HepG2 (cell line): ENCODE results near the gene AP1M2. TPM values are rescaled to one million over a fixed set of nuclear protein-coding genes. Genes with fewer than 3 reads are reported as not detected.

Experiments used
- ATF1 ChIP-seq: IDR thresholded peaks from 2 replicates; pipeline ENCODE4 v1.6.1; 2016; ENCODE audit warnings: mild to moderate bottlenecking, control low read depth
- CBX1 ChIP-seq: IDR thresholded peaks from one replicate; pipeline ENCODE4 v1.6.1; 2016; ENCODE audit warnings: antibody characterized with exemption, low read depth
- E2F1 ChIP-seq: sonication (generic); formaldehyde crosslinking; IDR thresholded peaks from 2 replicates; pipeline ENCODE4 v1.5.0; 2020; ENCODE audit warnings: missing genetic modification reagents
- FOXM1 ChIP-seq: sonication (generic); formaldehyde crosslinking; IDR thresholded peaks from 2 replicates; pipeline ENCODE4 v1.5.0; 2020; ENCODE audit warnings: missing genetic modification reagents
- HMG20B ChIP-seq: conservative IDR thresholded peaks from 2 replicates; pipeline ENCODE4 v1.6.1; 2016; ENCODE audit warnings: missing genetic modification reagents, missing compliant biosample characterization
- HOXA7 ChIP-seq: sonication (generic); formaldehyde crosslinking; IDR thresholded peaks from 2 replicates; pipeline ENCODE4 v1.8.1; 2022; ENCODE audit warnings: mild to moderate bottlenecking, missing genetic modification reagents, moderate library complexity
- IKZF1 ChIP-seq: fragments of 450-650 bp; IDR thresholded peaks from 2 replicates; pipeline ENCODE4 v1.7.1; 2016
- KLF13 ChIP-seq: sonication (generic); formaldehyde crosslinking; IDR thresholded peaks from 2 replicates; pipeline ENCODE4 v1.4.0; 2020; ENCODE audit warnings: mild to moderate bottlenecking, missing genetic modification reagents
- MTA3 ChIP-seq: sonication (generic); formaldehyde crosslinking; IDR thresholded peaks from 2 replicates; pipeline ENCODE4 v1.4.0; 2020; ENCODE audit warnings: missing genetic modification reagents
- MYNN ChIP-seq: sonication (generic); formaldehyde crosslinking; IDR thresholded peaks from 2 replicates; pipeline ENCODE4 v1.4.0; 2020; ENCODE audit warnings: mild to moderate bottlenecking, low read depth, missing genetic modification reagents
- RAD51 ChIP-seq: fragments of 450-650 bp; IDR thresholded peaks from 2 replicates; pipeline ENCODE4 v1.6.1; 2016; ENCODE audit warnings: borderline replicate concordance
- SAFB2 ChIP-seq: sonication (generic); formaldehyde crosslinking; IDR thresholded peaks from 2 replicates; pipeline ENCODE4 v1.5.1; 2020; ENCODE audit warnings: missing genetic modification reagents, low read depth, mild to moderate bottlenecking, borderline replicate concordance
- SMAD1 ChIP-seq: sonication (generic); formaldehyde crosslinking; IDR thresholded peaks from 2 replicates; pipeline ENCODE4 v1.4.0; 2020; ENCODE audit warnings: missing genetic modification reagents, low read depth, mild to moderate bottlenecking, borderline replicate concordance
- TRIM24 ChIP-seq: sonication (generic); formaldehyde crosslinking; IDR thresholded peaks from 2 replicates; pipeline ENCODE4 v1.8.0; 2022; ENCODE audit warnings: mild to moderate bottlenecking, missing genetic modification reagents
- YEATS2 ChIP-seq: sonication (generic); formaldehyde crosslinking; IDR thresholded peaks from 2 replicates; pipeline ENCODE4 v1.4.0; 2020; ENCODE audit warnings: missing genetic modification reagents, borderline replicate concordance
- ZFAT ChIP-seq: sonication (generic); formaldehyde crosslinking; conservative IDR thresholded peaks from 2 replicates; pipeline ENCODE4 v1.8.1; 2023; ENCODE audit warnings: missing genetic modification reagents, inconsistent platforms
- ZFP36L2 ChIP-seq: sonication (generic); formaldehyde crosslinking; IDR thresholded peaks from 2 replicates; pipeline ENCODE4 v1.4.0; 2020; ENCODE audit warnings: missing genetic modification reagents
- ZMAT5 ChIP-seq: sonication (generic); formaldehyde crosslinking; IDR thresholded peaks from 2 replicates; pipeline ENCODE4 v1.5.0; 2020; ENCODE audit warnings: mild to moderate bottlenecking, low read depth, missing genetic modification reagents, borderline replicate concordance
- ZNF205 ChIP-seq: IDR thresholded peaks from 2 replicates; pipeline ENCODE4 v1.6.1; 2018; ENCODE audit warnings: missing biosample characterization, missing genetic modification reagents
- ZNF251 ChIP-seq: sonication (generic); formaldehyde crosslinking; IDR thresholded peaks from 2 replicates; pipeline ENCODE4 v1.9.0; 2021; ENCODE audit warnings: mild to moderate bottlenecking, missing genetic modification reagents
- ZNF33B ChIP-seq: sonication (generic); formaldehyde crosslinking; IDR thresholded peaks from 2 replicates; pipeline ENCODE4 v1.5.1; 2020; ENCODE audit warnings: mild to moderate bottlenecking, missing genetic modification reagents
- ZNF432 ChIP-seq: sonication (generic); formaldehyde crosslinking; IDR thresholded peaks from 2 replicates; pipeline ENCODE4 v1.5.0; 2020; ENCODE audit warnings: missing genetic modification reagents, mild to moderate bottlenecking, borderline replicate concordance
- ZNF564 ChIP-seq: sonication (generic); formaldehyde crosslinking; IDR thresholded peaks from 2 replicates; pipeline ENCODE4 v1.8.1; 2023; ENCODE audit warnings: mild to moderate bottlenecking, missing genetic modification reagents
- ZNF678 ChIP-seq: sonication (generic); formaldehyde crosslinking; IDR thresholded peaks from 2 replicates; pipeline ENCODE4 v1.4.0; 2020; ENCODE audit warnings: mild to moderate bottlenecking, missing genetic modification reagents
- ZNF749 ChIP-seq: sonication (generic); formaldehyde crosslinking; IDR thresholded peaks from 2 replicates; pipeline ENCODE4 v1.8.0; 2022; ENCODE audit warnings: mild to moderate bottlenecking, missing genetic modification reagents, moderate library complexity, borderline replicate concordance
- ZNF83 ChIP-seq: sonication (generic); formaldehyde crosslinking; IDR thresholded peaks from 2 replicates; pipeline ENCODE4 v1.4.0; 2020; ENCODE audit warnings: missing genetic modification reagents, mild to moderate bottlenecking, borderline replicate concordance
- polyA plus RNA-seq, 8 experiments: library from polyadenylated mRNA; depleted of rRNA in 3 of 8; stranded (reverse) in 7 of 8; unstranded in 1 of 8; fragments of >200 nt; fragmentation: Illumina TruSeq in 4 of 8; extraction: Trizol in 4 of 8; gene quantifications; 2 replicates each; pipeline versions ENCODE4 v1.2.1 to v1.2.3, GENCODE V29; 2011 to 2016; ENCODE audit warnings: low read depth in 4 of 8, missing spikeins in 1 of 8, mixed read lengths in 1 of 8; ENCODE audit not compliant: insufficient read depth in 1 of 8
- total RNA-seq, 5 experiments: library from RNA; depleted of rRNA; stranded (reverse); fragments of >200 nt; fragmentation: Illumina TruSeq; extraction: Trizol; gene quantifications; 2 replicates each; pipeline ENCODE4 v1.2.3, GENCODE V29; 2016; ENCODE audit warnings: low read depth in 1 of 5
- TF ChIP-seq, protein P1 (sequence below): sonication (generic); formaldehyde crosslinking; IDR thresholded peaks from 2 replicates; pipeline ENCODE4 v1.4.0; 2020; ENCODE audit warnings: missing genetic modification reagents; ENCODE audit errors: not compliant biosample characterization
- TF ChIP-seq, protein P2 (sequence below): sonication (generic); formaldehyde crosslinking; IDR thresholded peaks from 2 replicates; pipeline ENCODE4 v1.5.0; 2020; ENCODE audit warnings: missing genetic modification reagents

AP1M2 gene
- total and polyA plus RNA-seq, 2 of the 13 experiments (the other 11 are each of a cell fraction or from before 2014, with no cell fraction given): 6.3 to 76.8 TPM

DNA sequence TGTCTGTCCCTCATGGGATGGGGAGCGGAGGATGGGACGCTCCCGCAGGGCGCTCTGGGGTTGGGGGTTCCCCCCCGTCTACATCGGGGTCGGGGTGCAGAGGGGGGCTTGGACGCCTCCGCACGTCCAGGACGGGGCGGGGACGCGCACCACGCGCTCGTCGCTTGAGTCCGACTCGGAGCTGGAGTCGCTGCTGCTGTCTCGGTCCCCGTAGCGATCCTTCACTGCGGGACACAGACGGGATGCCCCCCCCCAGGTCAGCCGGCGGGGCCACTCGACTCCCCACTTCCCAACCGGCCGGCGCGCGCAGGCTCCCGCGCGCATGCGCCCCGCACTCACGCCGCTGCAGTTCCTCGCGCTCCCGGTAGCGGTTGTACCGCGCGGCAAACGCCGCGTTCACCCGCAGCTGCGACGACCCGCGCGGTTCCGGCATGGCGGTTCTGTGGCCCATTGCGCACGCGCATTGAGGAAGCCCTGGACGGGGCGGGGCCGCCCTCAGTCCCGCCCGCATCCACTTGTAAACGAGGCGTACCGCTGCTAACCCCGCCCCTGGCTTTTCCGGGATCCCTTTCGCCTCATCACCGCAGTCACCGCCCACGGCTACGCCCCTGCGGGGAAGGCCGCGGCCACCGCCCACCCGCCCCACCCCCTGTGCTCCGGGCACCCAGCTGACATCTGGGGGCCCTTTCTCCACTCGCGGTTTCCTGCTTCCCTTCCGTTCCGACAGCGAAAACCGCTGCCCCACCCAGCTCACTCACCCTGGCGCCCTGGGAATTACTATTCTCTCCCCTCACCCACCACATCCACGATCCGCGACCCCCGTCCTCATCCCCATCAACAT, 21.3 kb downstream of the AP1M2 start, which contains the start of gene KRI1 (continued):
- TF ChIP-seq ZFAT (no peak), ZMAT5 (CRISPR knock-in tag) (no peak), ZNF251 (CRISPR knock-in tag) (no peak), TRIM24 (CRISPR knock-in tag) (no peak), SAFB2 (CRISPR knock-in tag) (peak; percentile 88), ZNF205 (peak; percentile 89), CBX1 (no peak), YEATS2 (peak; percentile 80; the same call in 1 of the 2 replicates), ZNF83 (CRISPR knock-in tag) (0 out of 2 replicates have a peak, but pooled peaks have one; percentile 35), RAD51 (no peak), ZNF432 (CRISPR knock-in tag) (no peak), FOXM1 (CRISPR knock-in tag) (no peak), MYNN (CRISPR knock-in tag) (peak; percentile 83; the same call in 1 of the 2 replicates), HOXA7 (no peak), MTA3 (CRISPR knock-in tag) (no peak), SMAD1 (CRISPR knock-in tag) (peak; percentile 90), HMG20B (CRISPR knock-in tag) (0 out of 2 replicates have a peak, but pooled peaks have one; percentile 31), ZNF564 (peak; percentile 95), ZNF749 (peak; percentile 82; the same call in 1 of the 2 replicates), IKZF1 (no peak), KLF13 (CRISPR knock-in tag) (no peak), ZNF678 (peak; percentile 87; the same call in 1 of the 2 replicates), ZFP36L2 (CRISPR knock-in tag) (peak; percentile 52; the same call in 1 of the 2 replicates), E2F1 (CRISPR knock-in tag) (peak; percentile 85), ATF1 (CRISPR knock-in tag) (no peak), ZNF33B (CRISPR knock-in tag) (peak; percentile 43; the same call in 1 of the 2 replicates)
- TF ChIP-seq, protein P1, sequence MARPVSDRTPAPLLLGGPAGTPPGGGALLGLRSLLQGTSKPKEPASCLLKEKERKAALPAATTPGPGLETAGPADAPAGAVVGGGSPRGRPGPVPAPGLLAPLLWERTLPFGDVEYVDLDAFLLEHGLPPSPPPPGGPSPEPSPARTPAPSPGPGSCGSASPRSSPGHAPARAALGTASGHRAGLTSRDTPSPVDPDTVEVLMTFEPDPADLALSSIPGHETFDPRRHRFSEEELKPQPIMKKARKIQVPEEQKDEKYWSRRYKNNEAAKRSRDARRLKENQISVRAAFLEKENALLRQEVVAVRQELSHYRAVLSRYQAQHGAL: no peak
- TF ChIP-seq, protein P2, sequence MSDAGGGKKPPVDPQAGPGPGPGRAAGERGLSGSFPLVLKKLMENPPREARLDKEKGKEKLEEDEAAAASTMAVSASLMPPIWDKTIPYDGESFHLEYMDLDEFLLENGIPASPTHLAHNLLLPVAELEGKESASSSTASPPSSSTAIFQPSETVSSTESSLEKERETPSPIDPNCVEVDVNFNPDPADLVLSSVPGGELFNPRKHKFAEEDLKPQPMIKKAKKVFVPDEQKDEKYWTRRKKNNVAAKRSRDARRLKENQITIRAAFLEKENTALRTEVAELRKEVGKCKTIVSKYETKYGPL: peak; percentile 72; the same call in 1 of the 2 replicates
